Prostate gland (tissue), 2 donors: Measurements from ENCODE around the gene PLCH2.

Experiments
- POLR2A ChIP-seq: fragments of 450-650 bp; IDR thresholded peaks from one replicate; pipeline ENCODE4 v1.6.1; 2016; ENCODE audit warnings: antibody characterized with exemption, mild to moderate bottlenecking
- TF ChIP-seq, protein P1 (sequence below), 4 experiments: fragments of 200-600 bp in 2 of 4; fragments of 450-650 bp in 2 of 4; sonication (generic) in 2 of 4; IDR thresholded peaks; 1 replicate in 3 of 4; 2 replicates in 1 of 4; pipeline ENCODE4 v1.5.1; 2016 to 2019; ENCODE audit warnings: antibody characterized with exemption in 4 of 4, mild to moderate bottlenecking in 2 of 4, moderate library complexity in 2 of 4

DNA sequence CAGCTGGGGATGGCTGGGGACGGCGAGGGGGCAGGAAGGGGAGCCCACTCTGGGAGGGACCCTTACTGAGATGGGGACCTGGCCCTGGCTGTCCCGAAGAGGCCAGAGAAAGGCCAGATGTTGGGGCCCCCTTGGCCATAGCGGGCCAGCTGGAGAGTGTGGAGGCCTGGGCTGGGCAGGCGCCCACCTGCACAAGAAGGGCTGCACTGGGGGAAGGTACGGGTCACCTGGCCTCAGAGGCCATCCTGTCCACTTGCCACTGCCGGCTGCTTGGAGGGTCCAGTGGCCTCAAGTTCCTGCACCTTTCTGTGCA is 5.0 kb upstream of the PLCH2 start:
- TF ChIP-seq, protein P1, sequence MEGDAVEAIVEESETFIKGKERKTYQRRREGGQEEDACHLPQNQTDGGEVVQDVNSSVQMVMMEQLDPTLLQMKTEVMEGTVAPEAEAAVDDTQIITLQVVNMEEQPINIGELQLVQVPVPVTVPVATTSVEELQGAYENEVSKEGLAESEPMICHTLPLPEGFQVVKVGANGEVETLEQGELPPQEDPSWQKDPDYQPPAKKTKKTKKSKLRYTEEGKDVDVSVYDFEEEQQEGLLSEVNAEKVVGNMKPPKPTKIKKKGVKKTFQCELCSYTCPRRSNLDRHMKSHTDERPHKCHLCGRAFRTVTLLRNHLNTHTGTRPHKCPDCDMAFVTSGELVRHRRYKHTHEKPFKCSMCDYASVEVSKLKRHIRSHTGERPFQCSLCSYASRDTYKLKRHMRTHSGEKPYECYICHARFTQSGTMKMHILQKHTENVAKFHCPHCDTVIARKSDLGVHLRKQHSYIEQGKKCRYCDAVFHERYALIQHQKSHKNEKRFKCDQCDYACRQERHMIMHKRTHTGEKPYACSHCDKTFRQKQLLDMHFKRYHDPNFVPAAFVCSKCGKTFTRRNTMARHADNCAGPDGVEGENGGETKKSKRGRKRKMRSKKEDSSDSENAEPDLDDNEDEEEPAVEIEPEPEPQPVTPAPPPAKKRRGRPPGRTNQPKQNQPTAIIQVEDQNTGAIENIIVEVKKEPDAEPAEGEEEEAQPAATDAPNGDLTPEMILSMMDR (IDR thresholded peaks at IDR 0.05), result no peak
- TF ChIP-seq POLR2A, result no peak
